ACC112 (cell line): ENCODE measurements around the gene FTO.
A peak's percentile ranks its signal among the peaks of the same experiment; 100 is the strongest.

Experiments
- H2AFZ ChIP-seq: fragments of 200-600 bp; sonication (generic); one replicate; pipeline ENCODE4 v1.6.0; 2017; ENCODE audit warnings: antibody characterized with exemption, low read length; ENCODE audit not compliant: unreplicated experiment
- H3K27ac ChIP-seq: fragments of 200-600 bp; sonication (generic); 2 replicates; pipeline ENCODE4 v1.5.1; 2014; ENCODE audit warnings: low read depth, mild to moderate bottlenecking, antibody characterized with exemption, low read length, moderate library complexity
- H3K27me3 ChIP-seq: fragments of 200-600 bp; sonication (generic); 2 replicates; pipeline ENCODE4 v1.6.1; 2014; ENCODE audit warnings: mild to moderate bottlenecking, antibody characterized with exemption, low read length, moderate library complexity, mixed read lengths; ENCODE audit not compliant: insufficient read depth
- H3K36me3 ChIP-seq: fragments of 200-600 bp; sonication (generic); 2 replicates; pipeline ENCODE4 v1.6.1; 2016; ENCODE audit warnings: mild to moderate bottlenecking, antibody characterized with exemption, low read length, moderate library complexity, mixed read lengths; ENCODE audit not compliant: insufficient read depth
- H3K4me1 ChIP-seq: fragments of 200-600 bp; sonication (generic); one replicate; pipeline ENCODE4 v1.6.1; 2016; ENCODE audit warnings: low read length, mixed read lengths; ENCODE audit not compliant: insufficient read depth, unreplicated experiment, control insufficient read depth
- H3K4me3 ChIP-seq: fragments of 200-600 bp; sonication (generic); 2 replicates; pipeline ENCODE4 v1.5.1; 2014; ENCODE audit warnings: mild to moderate bottlenecking, low read depth, low read length
- H3K79me2 ChIP-seq: fragments of 200-600 bp; sonication (generic); one replicate; pipeline ENCODE4 v1.6.0; 2016; ENCODE audit warnings: low read length; ENCODE audit not compliant: control insufficient read depth, unreplicated experiment, insufficient read depth

Gene FTO

DNA sequence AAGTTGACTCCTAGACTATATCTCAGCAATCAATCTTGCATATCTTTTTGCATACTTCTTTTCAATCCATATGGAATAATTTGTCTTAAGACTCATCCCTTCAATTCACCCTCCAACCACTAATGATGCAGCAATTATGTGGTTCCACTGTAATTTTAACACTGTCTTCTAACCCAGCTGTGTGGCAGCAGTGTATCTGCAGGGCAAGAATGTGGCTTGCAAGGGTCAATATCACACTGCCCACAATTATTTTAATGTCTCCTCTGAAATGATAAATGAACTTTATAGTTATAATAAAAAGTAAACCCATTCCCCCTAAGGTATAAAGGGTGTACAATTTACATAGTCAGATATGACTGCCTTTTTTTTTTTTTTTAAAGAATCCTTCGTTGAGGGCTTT, 48.6 kb downstream of the FTO start:
- no peak overlapping the region for H3K27ac ChIP-seq
- no peaks in the 10 kb centered on the region for H3K36me3 ChIP-seq
- H2AFZ ChIP-seq = no peak overlapping the region
- no peak overlapping the region for H3K4me3 ChIP-seq
- peaks cover 11% of the 10 kb centered on the region for H3K4me1 ChIP-seq
- no peaks in the 10 kb centered on the region for H3K27me3 ChIP-seq
- peaks cover 66% of the 10 kb centered on the region for H3K79me2 ChIP-seq

GRCh38 chr16:53753431-53753830, 49.5 kb downstream of the FTO start:
- peaks cover 63% of the 10 kb centered on the region for H3K79me2 ChIP-seq
- no peaks in the 10 kb centered on the region for H3K27me3 ChIP-seq
- no peak overlapping the region for H3K4me3 ChIP-seq
- no peak overlapping the region for H3K27ac ChIP-seq
- H3K4me1 ChIP-seq = peaks cover 11% of the 10 kb centered on the region
- no peaks in the 10 kb centered on the region for H3K36me3 ChIP-seq
- H2AFZ ChIP-seq = no peak overlapping the region

GRCh38 chr16:53755026-53755910, 51.3 kb downstream of the FTO start:
- Histone ChIP-seq H3K79me2 (peaks cover 59% of the 10 kb centered on the region), H3K4me3 (no peak overlapping the region), H3K4me1 (peaks cover 11% of the 10 kb centered on the region), H3K27me3 (no peaks in the 10 kb centered on the region), H2AFZ (no peak overlapping the region), H3K36me3 (no peaks in the 10 kb centered on the region), H3K27ac (no peak overlapping the region)

- Histone ChIP-seq H3K4me1 (peaks cover 11% of the 10 kb centered on the region), H3K36me3 (no peaks in the 10 kb centered on the region), H3K4me3 (no peak overlapping the region), H3K27me3 (no peaks in the 10 kb centered on the region), H3K79me2 (peaks cover 52% of the 10 kb centered on the region), H3K27ac (no peak overlapping the region), H2AFZ (no peak overlapping the region)
These were observed 52.5 kb downstream of the FTO start for GRCh38 chr16:53756275-53756996.

DNA sequence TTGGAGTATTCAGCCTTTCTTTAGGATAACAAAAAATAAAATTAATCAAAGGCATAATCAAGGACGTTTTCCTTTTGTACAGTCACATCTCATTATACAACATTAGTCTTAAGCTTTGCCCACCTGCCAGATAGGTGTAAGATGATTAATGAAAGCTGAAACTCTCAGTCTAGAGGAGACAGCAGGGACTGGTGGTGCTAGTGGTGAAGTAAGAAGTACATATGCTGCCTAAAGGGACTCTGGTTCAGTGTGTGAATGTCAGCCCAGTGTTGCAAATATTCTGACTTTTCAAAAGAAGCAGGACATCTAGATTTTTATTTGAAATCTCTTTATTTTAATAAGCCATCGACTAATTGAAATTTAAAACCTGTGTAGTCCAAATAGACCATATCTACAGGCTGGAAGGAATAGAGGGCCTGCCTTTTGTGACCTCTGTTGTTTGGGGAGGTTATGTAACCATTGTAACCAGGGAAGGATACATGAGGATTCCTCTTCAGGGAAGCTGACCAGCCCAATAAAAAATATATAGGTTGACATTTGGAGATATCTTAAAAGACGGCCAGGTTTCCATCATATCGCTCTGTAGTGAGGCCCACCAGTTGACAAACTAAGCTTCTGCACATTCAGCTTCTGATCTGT, 54.1 kb downstream of the FTO start:
- no peak overlapping the region for H3K4me3 ChIP-seq
- H3K36me3 ChIP-seq = no peaks in the 10 kb centered on the region
- H2AFZ ChIP-seq = no peak overlapping the region
- no peaks in the 10 kb centered on the region for H3K27me3 ChIP-seq
- H3K27ac ChIP-seq = no peak overlapping the region
- H3K79me2 ChIP-seq = peaks cover 45% of the 10 kb centered on the region
- H3K4me1 ChIP-seq = peaks cover 18% of the 10 kb centered on the region

- Histone ChIP-seq H3K4me1 (peaks cover 18% of the 10 kb centered on the region), H3K27ac (no peak overlapping the region)
These were observed 58.2 kb downstream of the FTO start for GRCh38 chr16:53761962-53762703.

GRCh38 chr16:53766304-53767016, 62.5 kb downstream of the FTO start:
- Histone ChIP-seq H3K27ac (peak overlapping the region; percentile 59), H3K4me1 (peaks cover 56% of the 10 kb centered on the region), H3K4me3 (no peak overlapping the region)

More at GRCh38 chr16:53761962-53762703, 58.2 kb downstream of the FTO start:
- Histone ChIP-seq H3K79me2 (peaks cover 32% of the 10 kb centered on the region), H3K27me3 (no peaks in the 10 kb centered on the region), H3K36me3 (no peaks in the 10 kb centered on the region), H2AFZ (no peak overlapping the region), H3K4me3 (no peak overlapping the region)

GRCh38 chr16:53768167-53768566, 64.2 kb downstream of the FTO start:
- Histone ChIP-seq H3K36me3 (no peaks in the 10 kb centered on the region), H3K27ac (peak overlapping the region; percentile 97), H3K4me3 (peak overlapping the region; percentile 52), H3K4me1 (peaks cover 66% of the 10 kb centered on the region), H3K79me2 (peaks cover 52% of the 10 kb centered on the region), H2AFZ (no peak overlapping the region), H3K27me3 (no peaks in the 10 kb centered on the region)

More at GRCh38 chr16:53766304-53767016, 62.5 kb downstream of the FTO start:
- no peaks in the 10 kb centered on the region for H3K36me3 ChIP-seq
- H2AFZ ChIP-seq = no peak overlapping the region
- H3K27me3 ChIP-seq = no peaks in the 10 kb centered on the region
- H3K79me2 ChIP-seq = peaks cover 46% of the 10 kb centered on the region

DNA sequence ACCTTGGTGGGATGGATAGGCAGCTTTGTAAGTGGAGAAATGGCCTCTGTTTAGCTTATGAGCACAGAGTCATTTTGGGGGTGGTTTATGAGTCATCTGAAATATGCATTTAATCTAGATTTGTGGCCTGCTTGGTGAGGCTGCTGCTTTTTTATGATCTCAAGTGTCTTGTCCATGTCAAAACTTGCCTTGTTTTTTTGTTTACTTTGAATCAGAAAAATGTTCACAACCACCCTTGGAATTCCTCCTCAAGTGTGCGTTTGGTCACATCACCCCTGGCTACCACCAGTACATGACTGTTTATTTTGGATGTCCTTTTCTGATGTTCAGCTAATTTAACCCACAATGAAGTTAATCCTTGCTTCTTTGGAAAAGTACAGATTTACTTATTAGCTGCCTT, 64.6 kb downstream of the FTO start:
- Histone ChIP-seq H3K27me3 (no peaks in the 10 kb centered on the region), H3K79me2 (peaks cover 56% of the 10 kb centered on the region), H2AFZ (no peak overlapping the region), H3K36me3 (no peaks in the 10 kb centered on the region), H3K27ac (peak overlapping the region; percentile 97), H3K4me1 (peaks cover 70% of the 10 kb centered on the region), H3K4me3 (peak overlapping the region; percentile 52)
